GM12878 (cell line): ENCODE data around the gene CAPN1. TPM values are rescaled to one million over a fixed set of nuclear protein-coding genes. Genes with fewer than 3 reads are reported as not detected.

Experiments
- ATAC-seq: fragments of 200-7000 bp; cut with Tn5 transposase; 3 replicates; pipeline ENCODE4 v1.9.1; 2020; ENCODE audit warnings: mild to moderate bottlenecking, moderate library complexity
- BruUV-seq: library from RNA; stranded (reverse); fragments of 400-500 nt; replicated peaks from 2 replicates; lab custom pipeline; 2021; lab: Mats Ljungman, UMichigan
- CTCF ChIA-PET: fragments of 300-600 bp; sonication (Branson Sonifier 250); formaldehyde crosslinking; extraction: SDS; loops from one replicate; lab custom pipeline; 2021; ENCODE audit warnings: inconsistent platforms; lab: Yijun Ruan, JAX
- POLR2A ChIA-PET: fragments of 350-600 bp; formaldehyde crosslinking; extraction: SDS; loops from one replicate; lab custom pipeline; 2021; ENCODE audit warnings: inconsistent platforms; lab: Charles Lee
- RAD21 ChIA-PET: fragments of 300-600 bp; sonication (Branson Sonifier 250); formaldehyde crosslinking; loops from one replicate; lab custom pipeline; 2023; ENCODE audit warnings: antibody characterized with exemption; ENCODE audit not compliant: unreplicated experiment; lab: Charles Lee
- SMC1A ChIA-PET: fragments of 300-600 bp; sonication (Branson Sonifier 250); formaldehyde crosslinking; loops from one replicate; lab custom pipeline; 2023; ENCODE audit not compliant: unreplicated experiment, uncharacterized antibody; lab: Charles Lee
- DNase-seq: peaks from one replicate; pipeline ENCODE4 v3.0.0-alpha.2; 2011; ENCODE audit warnings: low read depth, low spot score
- FAIRE-seq: peaks from 3 replicates; lab custom pipeline; 2011; peaks lifted over from hg19 to GRCh38; lab: Jason Lieb, UNC
- H2AFZ ChIP-seq: 2 replicates; pipeline ENCODE4 v1.6.0; 2011; ENCODE audit warnings: low read depth, low read length, control low read depth; ENCODE audit not compliant: control insufficient read depth
- H3K27ac ChIP-seq: 2 replicates; pipeline ENCODE4 v1.5.1; 2011; ENCODE audit warnings: control low read depth; ENCODE audit not compliant: control insufficient read depth, insufficient read depth
- H3K27me3 ChIP-seq, 2 experiments: replicated peaks in 1 of 2; 2 replicates each; pipeline versions ENCODE4 v1.6.0 to v1.6.1; 2011; ENCODE audit warnings: low read length in 1 of 2; ENCODE audit not compliant: control insufficient read depth in 2 of 2, insufficient read depth in 2 of 2
- H3K36me3 ChIP-seq, 2 experiments: 2 replicates each; pipeline ENCODE4 v1.5.1; 2011; ENCODE audit warnings: low read length in 1 of 2; ENCODE audit not compliant: control insufficient read depth in 2 of 2, insufficient read depth in 2 of 2
- H3K4me1 ChIP-seq: 2 replicates; pipeline ENCODE4 v1.6.1; 2011; ENCODE audit warnings: mild to moderate bottlenecking, low read length, moderate library complexity, mixed read lengths; ENCODE audit not compliant: control insufficient read depth, insufficient read depth
- H3K4me2 ChIP-seq: 2 replicates; pipeline ENCODE4 v1.6.0; 2011; ENCODE audit warnings: control low read depth; ENCODE audit not compliant: control insufficient read depth, insufficient read depth
- H3K4me3 ChIP-seq: fragments of 200-600 bp; sonication (generic); 2 replicates; pipeline ENCODE4 v1.5.1; 2016
- H3K79me2 ChIP-seq: 2 replicates; pipeline ENCODE4 v1.6.0; 2011; ENCODE audit warnings: low read length; ENCODE audit not compliant: control insufficient read depth, insufficient read depth
- H3K9ac ChIP-seq: 2 replicates; pipeline ENCODE4 v1.8.0; 2011; ENCODE audit warnings: low read length, control low read depth, mixed read lengths; ENCODE audit not compliant: control insufficient read depth, insufficient read depth
- H3K9me3 ChIP-seq: replicated peaks from 3 replicates; pipeline ENCODE4 v1.5.1; 2011; ENCODE audit warnings: mild to moderate bottlenecking, low read length; ENCODE audit not compliant: control insufficient read depth, insufficient read depth
- H4K20me1 ChIP-seq: 2 replicates; pipeline ENCODE4 v1.6.0; 2011; ENCODE audit not compliant: control insufficient read depth, insufficient read depth
- BCL3 ChIP-seq: IDR thresholded peaks from 2 replicates; pipeline ENCODE4 v1.6.1; 2011; ENCODE audit warnings: borderline replicate concordance, low read depth, mild to moderate bottlenecking, moderate library complexity, low read length; ENCODE audit not compliant: insufficient read depth, poor library complexity, severe bottlenecking
- FOS ChIP-seq: IDR thresholded peaks from 3 replicates; pipeline ENCODE4 v1.6.1; 2011; ENCODE audit warnings: borderline replicate concordance; ENCODE audit not compliant: insufficient read length; ENCODE audit errors: extremely low read depth
- HDGF ChIP-seq: fragments of 450-650 bp; IDR thresholded peaks from 2 replicates; pipeline ENCODE4 v1.6.1; 2016; ENCODE audit warnings: antibody characterized with exemption
- MTA2 ChIP-seq: fragments of 450-650 bp; IDR thresholded peaks from 2 replicates; pipeline ENCODE4 v1.6.1; 2016; ENCODE audit warnings: low read depth, mild to moderate bottlenecking, moderate library complexity
- NR2C2 ChIP-seq: IDR thresholded peaks from 2 replicates; pipeline ENCODE4 v1.6.1; 2011; ENCODE audit warnings: borderline replicate concordance, low read depth; ENCODE audit not compliant: control insufficient read depth, insufficient read length
- SMARCA5 ChIP-seq: fragments of 450-650 bp; IDR thresholded peaks from 2 replicates; pipeline ENCODE4 v1.6.1; 2017; ENCODE audit warnings: mild to moderate bottlenecking
- ZZZ3 ChIP-seq: IDR thresholded peaks from 2 replicates; pipeline ENCODE4 v1.6.1; 2011; ENCODE audit warnings: low read depth; ENCODE audit not compliant: control insufficient read depth, insufficient read length
- WGBS: methylation state at CpG from one replicate; pipeline ENCODE4 v1.1.6; 2016; ENCODE audit warnings: low lambda C conversion rate; ENCODE audit not compliant: insufficient replicate concordance, insufficient coverage; ENCODE audit errors: missing lambda C conversion rate; 5-methylcytosine and 5-hydroxymethylcytosine counted together
- in situ Hi-C: fragments of 300-500 bp; cut with MboI; formaldehyde crosslinking; loops from 9 replicates; pipeline ENCODE4 v1.14.3; 2018; ENCODE audit warnings: mixed read lengths
- intact Hi-C: fragments of 100-400 bp; cut with micrococcal nuclease; formaldehyde crosslinking; loops from one replicate; pipeline ENCODE4 v1.14.2; 2022; ENCODE audit not compliant: unreplicated experiment
- polyA plus RNA-seq, 11 experiments: library from polyadenylated mRNA; depleted of rRNA in 4 of 11; unstranded in 6 of 11; stranded (reverse) in 5 of 11; fragments of >200 nt; fragmentation: Nextera tagmentation in 4 of 11; fragmentation: Illumina TruSeq in 1 of 11; extraction: Ambion mirVana in 4 of 11; extraction: Trizol in 1 of 11; gene quantifications; 1 replicate in 1 of 11; 2 replicates in 10 of 11; pipeline versions ENCODE4 v1.2.1 to v1.2.3, GENCODE V29; 2011 to 2016; ENCODE audit warnings: inconsistent platforms in 2 of 11, missing spikeins in 2 of 11, low read depth in 1 of 11
- total RNA-seq, 4 experiments: library from RNA; depleted of rRNA in 3 of 4; stranded (reverse); fragments of >200 nt in 3 of 4; fragmentation: Illumina TruSeq in 1 of 4; extraction: Trizol in 1 of 4; gene quantifications; 2 replicates each; pipeline versions ENCODE4 v1.2.1 to v1.2.3, GENCODE V29; 2013 to 2021
- TF ChIP-seq, protein P1 (sequence below): fragments of 450-650 bp; IDR thresholded peaks from 2 replicates; pipeline ENCODE4 v1.6.1; 2017; ENCODE audit warnings: antibody characterized with exemption, mild to moderate bottlenecking, moderate library complexity

The CAPN1 gene
- total and polyA plus RNA-seq, 10 of the 15 experiments (the other 5 are each of a cell fraction or from before 2014, with no cell fraction given): 2.2 to 167 (median 77.3) TPM

- FAIRE-seq (no peak), ATAC-seq (no peak), DNase-seq (no peak)
- no peaks in the 10 kb centered on the region; a peak in 1 of 4 replicates for H3K27me3 ChIP-seq
- no peaks in the 10 kb centered on the region for H3K9me3 ChIP-seq
- in situ Hi-C loops: no loop called here
- no peak overlapping the region for H3K9ac ChIP-seq
- H4K20me1 ChIP-seq: no peaks in the 10 kb centered on the region
- no peaks in the 10 kb centered on the region for H3K79me2 ChIP-seq
- H3K4me2 ChIP-seq: no peak overlapping the region
- ChIA-PET POLR2A (no interaction called here), CTCF (interaction anchor here (2.2 kb wide), 1 partner anchor 112 kb away, joined by 10 read pairs; no protein-coding TSS in a partner anchor), SMC1A (no interaction called here), RAD21 (no interaction called here)
- no peak overlapping the region for H2AFZ ChIP-seq
- intact Hi-C loops: no loop called here
- no TSS peak for BruUV-seq
- H3K4me3 ChIP-seq: no peak overlapping the region
- peaks cover 7% of the 10 kb centered on the region for H3K4me1 ChIP-seq
- no peaks in the 10 kb centered on the region for H3K36me3 ChIP-seq
- no peak for TF ChIP-seq MTA2
- no peak overlapping the region for H3K27ac ChIP-seq
- WGBS: 72% methylated on average over 19 of the region's 19 CpGs
Observed at GRCh38 chr11:65217441-65218423, 36.0 kb downstream of the CAPN1 start.

DNA sequence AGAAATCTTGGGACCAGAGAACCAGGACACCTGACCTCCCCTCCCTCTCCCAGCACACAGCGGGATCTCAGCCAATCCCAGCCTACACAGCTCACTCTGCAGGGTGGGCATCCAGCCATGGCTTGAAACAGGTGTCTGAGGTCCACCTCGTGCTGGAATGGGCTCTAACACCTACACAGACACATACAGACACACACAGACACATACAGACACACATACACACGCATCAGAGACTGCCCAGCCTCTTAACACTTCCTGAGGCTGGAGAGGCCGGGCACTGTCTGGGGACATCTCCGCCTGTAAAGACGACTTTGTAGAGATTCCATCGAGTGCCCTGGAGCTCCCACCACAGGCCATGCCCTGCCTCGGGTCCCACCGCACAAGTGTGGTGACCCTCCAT, 36.7 kb downstream of the CAPN1 start:
- no peaks in the 10 kb centered on the region for H3K36me3 ChIP-seq
- no peaks in the 10 kb centered on the region; a peak in 1 of 4 replicates for H3K27me3 ChIP-seq
- H3K4me3 ChIP-seq: no peak overlapping the region
- no peak overlapping the region for H3K27ac ChIP-seq
- no peak for DNase-seq
- SMC1A ChIA-PET: no interaction called here
- no peak overlapping the region for H3K9ac ChIP-seq
- no TSS peak for BruUV-seq
- no peak for FAIRE-seq
- H2AFZ ChIP-seq: no peak overlapping the region
- TF ChIP-seq FOS: no peak
- TF ChIP-seq BCL3: no peak
- no peak for TF ChIP-seq HDGF
- no peak for TF ChIP-seq NR2C2
- TF ChIP-seq ZZZ3: no peak
- TF ChIP-seq SMARCA5: no peak
- TF ChIP-seq, protein P1, sequence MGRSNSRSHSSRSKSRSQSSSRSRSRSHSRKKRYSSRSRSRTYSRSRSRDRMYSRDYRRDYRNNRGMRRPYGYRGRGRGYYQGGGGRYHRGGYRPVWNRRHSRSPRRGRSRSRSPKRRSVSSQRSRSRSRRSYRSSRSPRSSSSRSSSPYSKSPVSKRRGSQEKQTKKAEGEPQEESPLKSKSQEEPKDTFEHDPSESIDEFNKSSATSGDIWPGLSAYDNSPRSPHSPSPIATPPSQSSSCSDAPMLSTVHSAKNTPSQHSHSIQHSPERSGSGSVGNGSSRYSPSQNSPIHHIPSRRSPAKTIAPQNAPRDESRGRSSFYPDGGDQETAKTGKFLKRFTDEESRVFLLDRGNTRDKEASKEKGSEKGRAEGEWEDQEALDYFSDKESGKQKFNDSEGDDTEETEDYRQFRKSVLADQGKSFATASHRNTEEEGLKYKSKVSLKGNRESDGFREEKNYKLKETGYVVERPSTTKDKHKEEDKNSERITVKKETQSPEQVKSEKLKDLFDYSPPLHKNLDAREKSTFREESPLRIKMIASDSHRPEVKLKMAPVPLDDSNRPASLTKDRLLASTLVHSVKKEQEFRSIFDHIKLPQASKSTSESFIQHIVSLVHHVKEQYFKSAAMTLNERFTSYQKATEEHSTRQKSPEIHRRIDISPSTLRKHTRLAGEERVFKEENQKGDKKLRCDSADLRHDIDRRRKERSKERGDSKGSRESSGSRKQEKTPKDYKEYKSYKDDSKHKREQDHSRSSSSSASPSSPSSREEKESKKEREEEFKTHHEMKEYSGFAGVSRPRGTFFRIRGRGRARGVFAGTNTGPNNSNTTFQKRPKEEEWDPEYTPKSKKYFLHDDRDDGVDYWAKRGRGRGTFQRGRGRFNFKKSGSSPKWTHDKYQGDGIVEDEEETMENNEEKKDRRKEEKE: no peak
- TF ChIP-seq, all 136 proteins: peak for 0
- H3K9me3 ChIP-seq: no peaks in the 10 kb centered on the region
- ChIA-PET CTCF (interaction anchor here (2.2 kb wide), 1 partner anchor 111 kb away, joined by 10 read pairs; no protein-coding TSS in a partner anchor), RAD21 (no interaction called here), POLR2A (no interaction called here)
- intact Hi-C loops (no loop called here), in situ Hi-C loops (no loop called here)
- ATAC-seq: no peak
- peaks cover 5% of the 10 kb centered on the region for H3K4me1 ChIP-seq
- H4K20me1 ChIP-seq: no peaks in the 10 kb centered on the region
- no peaks in the 10 kb centered on the region for H3K79me2 ChIP-seq
- no peak overlapping the region for H3K4me2 ChIP-seq
- 51% methylated on average over 9 of the region's 9 CpGs for WGBS
